GM19468 (cell line): ENCODE data around the gene PCSK4.
"Not testable (repeated sequence)": the region's sequence is repeated elsewhere in the genome, so short reads cannot be mapped to it uniquely, and the experiment has no call there.

Experiments used
- ATAC-seq: cut with Tn5 transposase; IDR thresholded peaks from one replicate; pipeline ENCODE4 v1.9.1; 2021; ENCODE audit warnings: mild to moderate bottlenecking, moderate library complexity, moderate number of reproducible peaks; ENCODE audit not compliant: unreplicated experiment; ENCODE audit errors: extremely low read depth

PCSK4 gene

DNA sequence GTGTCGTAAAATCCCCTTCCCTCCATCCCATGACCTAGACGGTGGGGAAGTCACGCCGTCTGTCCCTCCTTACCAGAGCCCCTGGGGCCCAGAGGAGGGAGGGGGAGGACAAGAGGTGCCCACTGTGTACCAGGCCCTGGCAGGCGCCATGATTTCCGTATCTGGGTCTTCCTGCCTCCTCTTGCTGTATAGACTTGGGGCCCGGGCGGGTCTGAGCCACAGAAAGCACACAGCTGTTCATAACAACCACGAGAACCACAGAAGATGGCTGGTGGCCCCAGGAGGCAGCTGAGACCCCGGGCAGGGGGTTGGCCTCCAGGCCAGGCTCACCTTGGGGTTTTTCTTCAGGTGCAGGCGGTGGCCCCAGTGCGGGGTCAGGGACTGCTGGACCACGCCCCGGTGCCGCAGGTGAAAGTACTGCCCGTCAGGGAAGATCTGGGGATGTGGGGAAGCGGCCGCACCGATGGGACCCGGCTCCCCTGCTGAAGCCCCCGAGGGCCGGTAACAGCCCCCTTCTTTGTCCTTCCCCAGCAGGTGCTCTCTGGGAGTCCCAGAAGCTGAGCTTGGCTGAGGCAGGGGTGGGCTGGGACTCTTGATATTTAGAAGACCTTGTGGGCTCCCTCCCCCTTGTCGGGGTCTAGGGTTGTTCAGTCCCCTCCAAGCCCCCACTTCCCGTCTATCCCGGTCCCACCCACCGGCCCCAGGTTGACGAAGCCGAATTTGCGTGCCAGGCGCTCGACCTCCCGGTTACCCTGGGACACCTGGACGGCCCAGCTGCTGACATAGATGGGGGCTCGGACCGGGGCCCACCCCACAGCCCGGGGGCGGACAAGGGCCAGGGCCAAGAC, 463 bp downstream of the PCSK4 start:
- ATAC-seq: no peak

DNA sequence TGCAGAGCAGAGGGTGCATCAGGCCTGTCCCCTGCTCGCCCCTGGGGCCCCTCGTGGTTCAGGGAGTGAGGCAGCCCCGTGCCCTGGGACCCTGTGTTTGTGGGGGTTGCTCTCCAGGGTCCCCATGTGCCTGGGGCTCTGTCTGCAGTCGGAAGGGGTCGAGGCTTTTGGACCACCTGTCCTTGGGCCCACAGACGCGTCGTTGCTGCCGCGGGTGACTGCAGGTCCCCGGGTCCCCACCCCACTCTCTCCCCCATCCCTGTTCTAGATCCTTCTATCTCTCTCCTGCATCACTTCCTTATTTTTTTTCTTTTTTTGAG, 1.9 kb downstream of the PCSK4 start:
- no peak for ATAC-seq

- no peak for ATAC-seq
Measured at GRCh38 chr19:1487576-1488281, 2.4 kb downstream of the PCSK4 start.

- ATAC-seq: no peak
Measured at GRCh38 chr19:1486720-1487575, 3.2 kb downstream of the PCSK4 start.

GRCh38 chr19:1483979-1484428, 6.1 kb downstream of the PCSK4 start:
- ATAC-seq: no peak

DNA sequence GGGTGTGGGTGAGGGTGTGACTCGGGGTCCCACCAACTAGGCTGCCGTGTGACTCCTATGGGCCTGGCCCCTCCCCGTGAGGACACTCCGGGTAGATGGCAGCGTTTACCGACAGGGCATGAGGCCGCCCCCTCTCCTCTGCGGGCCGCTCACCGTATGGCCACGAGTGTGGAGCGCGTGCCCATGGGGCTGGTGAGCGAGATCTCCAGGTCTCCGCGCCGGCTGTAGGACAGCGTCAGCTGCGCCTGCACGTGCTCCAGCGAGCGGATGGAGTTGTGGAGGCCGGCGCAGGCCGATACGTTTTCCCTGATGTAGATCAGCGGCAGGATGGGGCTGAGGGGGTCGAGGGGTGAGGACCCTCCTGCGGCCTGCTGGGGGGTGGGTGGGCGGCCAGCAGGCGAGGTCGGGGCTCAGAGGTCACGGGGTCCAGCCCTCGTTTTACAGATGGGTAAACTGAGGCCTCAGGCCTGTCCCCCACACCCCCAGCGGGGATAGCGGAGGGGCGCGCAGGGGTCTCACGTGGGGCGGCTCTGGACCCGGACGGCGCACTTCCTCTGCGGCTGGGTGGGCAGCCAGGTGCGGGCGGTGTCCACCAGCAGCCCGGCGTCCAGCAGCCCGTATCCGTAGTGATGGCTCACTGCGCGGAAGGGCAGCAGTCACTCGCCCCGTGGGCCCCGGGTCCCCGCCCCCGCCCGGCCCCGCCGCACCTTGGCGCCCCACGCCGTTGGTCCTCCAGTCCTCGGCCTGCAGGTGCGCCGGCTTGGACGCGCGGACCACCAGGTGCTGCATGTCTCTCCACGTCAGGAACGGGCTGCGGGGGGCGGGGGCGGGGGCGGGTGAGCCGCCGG, 6.8 kb downstream of the PCSK4 start:
- no peak for ATAC-seq

DNA sequence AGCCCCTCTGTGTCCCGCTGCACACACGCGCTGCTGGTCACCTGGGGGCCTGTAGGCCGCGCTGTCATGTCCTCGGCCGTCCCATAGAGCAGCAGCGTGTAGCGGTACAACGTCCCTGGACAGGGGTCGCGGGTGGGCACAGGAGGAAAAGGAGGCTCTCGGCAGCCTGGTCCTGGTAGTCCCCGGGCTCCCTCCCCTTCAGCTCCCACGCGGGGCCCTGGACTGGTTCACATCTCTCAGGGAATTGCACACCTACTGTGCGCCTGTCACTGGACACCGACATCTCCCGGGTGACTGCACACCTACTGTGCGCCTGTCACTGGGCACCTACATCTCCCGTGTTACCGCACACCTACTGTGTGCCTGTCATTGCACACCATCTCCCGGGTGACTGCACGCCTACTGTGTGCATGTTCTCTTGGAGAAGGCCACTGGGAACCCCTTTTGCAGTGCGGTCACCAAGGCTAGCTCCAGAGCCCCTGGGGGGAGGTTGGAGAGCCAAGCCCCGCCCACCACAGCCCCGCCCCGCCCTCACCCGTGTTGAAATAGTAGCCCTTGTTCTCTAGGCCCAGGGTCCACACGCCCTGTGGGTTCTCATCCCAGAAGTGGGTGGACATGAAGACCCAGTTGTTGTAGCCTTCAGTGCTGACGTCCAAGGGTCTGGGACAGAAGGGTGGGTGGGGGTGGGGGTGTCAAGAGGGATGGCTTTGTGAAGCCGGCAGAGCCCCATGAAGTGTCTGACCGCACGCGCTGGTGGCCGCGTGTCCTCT, 7.6 kb downstream of the PCSK4 start:
- ATAC-seq: no peak

DNA sequence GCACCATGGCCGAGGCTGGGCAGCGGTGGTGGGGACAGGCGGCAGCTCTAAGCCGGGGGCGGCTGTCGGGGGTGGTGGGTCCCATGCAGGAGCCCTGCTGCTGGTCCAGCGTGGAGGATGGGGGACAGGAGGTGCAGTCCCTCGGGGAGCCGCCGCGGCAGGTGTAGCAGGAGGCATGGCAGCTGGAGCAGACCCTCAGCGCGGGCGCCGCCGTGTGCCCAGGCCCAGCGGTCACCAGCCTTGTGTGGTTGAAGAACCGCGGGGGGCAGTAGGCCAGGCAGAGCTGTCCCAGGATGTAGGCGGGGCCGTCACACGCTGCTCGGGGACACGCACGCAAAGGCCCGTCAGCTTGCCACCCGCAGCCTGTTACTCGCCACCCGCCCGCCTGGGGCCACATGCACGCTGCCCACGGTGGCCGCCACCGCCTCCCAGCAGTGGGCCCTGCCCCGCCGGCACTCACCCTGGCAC, 8.2 kb downstream of the PCSK4 start:
- no peak for ATAC-seq

- no peak for ATAC-seq
Measured at GRCh38 chr19:1481224-1481892, 8.8 kb downstream of the PCSK4 start.

DNA sequence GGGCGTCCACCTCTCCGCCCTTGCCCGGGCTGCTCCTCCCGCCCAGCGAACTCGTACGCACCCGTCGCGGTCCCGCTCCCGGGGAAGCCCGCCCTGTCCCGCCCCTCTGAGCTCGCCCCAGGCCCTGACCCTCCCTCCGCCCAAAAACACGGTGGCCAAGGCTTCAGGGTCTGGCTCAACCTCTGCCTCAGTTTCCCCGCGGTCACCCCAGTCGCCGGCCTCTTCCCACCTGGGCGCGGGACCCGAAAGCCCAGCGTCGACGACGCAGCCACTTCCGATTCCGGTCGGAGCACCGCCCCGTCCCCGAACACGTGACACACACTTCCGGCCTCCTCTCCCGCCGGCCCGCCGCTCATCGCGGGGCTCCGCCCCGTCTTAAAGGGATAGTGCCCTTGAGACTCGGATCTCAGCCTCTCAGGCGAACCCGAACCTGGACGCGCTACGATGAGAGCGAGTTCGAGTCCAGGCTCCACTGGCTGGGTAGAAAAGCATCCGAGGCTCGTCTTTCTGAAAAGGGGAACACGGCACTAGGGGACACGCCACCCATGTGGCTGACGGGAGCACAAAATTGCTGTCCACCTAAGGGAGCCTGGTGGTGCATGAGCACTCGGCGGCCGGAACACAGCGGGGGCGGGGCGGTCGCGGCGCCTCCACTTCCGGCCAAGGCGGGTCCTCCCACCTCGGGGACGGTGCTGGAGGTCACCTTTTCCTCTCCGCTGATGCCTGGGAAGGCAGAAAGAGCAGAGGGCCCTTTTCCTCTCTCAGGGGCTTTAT, 11.0 kb downstream of the PCSK4 start, which contains the start of gene C19orf25:
C19orf25 (minus strand) TSS at position 282 of the 774 bp plus-strand sequence. CDS start 312 bp downstream, outside the sequence.
- peak; percentile 66 for ATAC-seq

- ATAC-seq: not testable (repeated sequence)
Measured at GRCh38 chr19:1477056-1477455, 13.1 kb downstream of the PCSK4 start.

GRCh38 chr19:1475751-1476437, 14.3 kb downstream of the PCSK4 start:
- ATAC-seq: no peak

- ATAC-seq: no peak
Measured at GRCh38 chr19:1474765-1475351, 15.3 kb downstream of the PCSK4 start.

DNA sequence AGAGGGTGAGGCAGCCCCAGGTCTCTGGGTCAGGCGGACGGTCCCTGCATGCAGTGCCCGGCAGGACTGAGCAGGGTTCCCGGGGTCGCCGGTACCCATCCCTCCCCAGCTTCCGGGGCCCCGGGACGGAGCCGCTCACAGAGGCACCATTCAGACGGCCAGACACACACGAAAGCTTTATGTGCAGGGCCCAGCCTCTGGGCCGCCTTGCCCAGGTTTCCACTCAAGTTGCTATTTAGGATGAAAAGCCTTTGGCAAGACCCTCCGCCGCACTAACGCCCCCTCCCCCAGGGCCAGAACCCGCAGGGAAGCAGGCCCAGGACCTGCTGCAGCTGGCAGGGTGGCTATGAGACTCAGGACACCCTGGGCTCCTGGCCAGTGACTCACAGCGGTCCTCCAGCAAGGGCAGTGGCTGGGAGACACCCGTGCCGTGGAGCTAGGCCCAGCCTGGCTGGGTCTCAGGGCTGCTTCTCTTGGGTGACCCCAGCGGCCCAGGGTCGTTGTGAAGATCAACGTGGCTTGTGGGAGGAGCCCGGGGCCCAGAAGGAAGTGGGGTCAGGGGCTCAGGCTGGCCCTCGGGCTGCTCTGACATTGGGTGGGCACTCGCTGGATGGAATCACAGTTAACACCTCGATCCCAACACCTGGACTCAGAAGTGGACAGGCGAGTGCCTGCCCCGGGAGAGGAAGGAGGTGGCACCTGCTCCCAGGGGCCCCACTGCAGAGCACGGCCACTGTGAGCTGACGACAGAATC, 16.0 kb downstream of the PCSK4 start:
- no peak for ATAC-seq

DNA sequence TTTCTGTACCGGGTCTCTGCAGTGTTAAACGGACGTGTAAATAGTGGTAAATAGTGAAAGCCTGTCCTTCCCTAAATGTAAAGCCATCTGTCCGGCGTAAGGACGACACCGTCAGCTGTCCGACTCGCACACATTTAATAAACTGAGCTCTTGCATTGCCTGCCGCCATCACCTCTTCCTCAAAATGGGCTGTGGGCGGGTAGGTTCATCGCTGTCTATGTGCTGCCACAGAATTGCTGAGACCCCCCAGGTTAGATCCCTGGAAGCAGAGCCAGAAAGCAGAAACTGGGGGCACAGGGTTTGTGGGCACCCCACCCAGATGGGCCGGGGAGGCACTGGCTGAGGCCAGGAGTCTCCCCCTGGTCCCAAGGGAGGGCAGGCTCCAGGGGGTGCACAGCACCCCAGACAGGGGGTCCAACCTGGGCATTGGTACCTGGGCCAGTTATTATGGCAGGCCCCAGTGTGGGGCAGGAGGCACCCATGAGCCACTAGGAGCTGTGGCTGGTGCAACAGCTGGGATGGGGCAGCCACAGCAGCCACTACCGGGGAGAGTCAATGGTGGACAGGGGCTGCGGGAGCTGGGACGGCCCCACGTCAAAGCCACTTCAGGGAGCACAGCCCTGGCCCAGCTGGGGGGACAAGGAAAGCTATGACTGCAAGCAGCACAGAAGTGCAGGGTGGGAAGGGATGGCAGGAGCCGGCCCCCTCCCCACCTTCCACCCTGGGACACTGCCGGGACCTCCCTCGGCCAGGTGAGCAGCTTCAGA, 16.9 kb downstream of the PCSK4 start:
- ATAC-seq: no peak
